Adipocyte (in vitro differentiated cells): Measurements from ENCODE around the gene PLGRKT.
A peak's percentile ranks its signal among the peaks of the same experiment; 100 is the strongest.
"Not testable (repeated sequence)": the region's sequence is repeated elsewhere in the genome, so short reads cannot be mapped to it uniquely, and the experiment has no call there.

ENCODE experiments used
- DNase-seq: peaks from one replicate; pipeline ENCODE4 v3.0.0-alpha.2; 2015; ENCODE audit warnings: low read depth
- H3K27me3 ChIP-seq: replicated peaks from 2 replicates; pipeline ENCODE4 v1.7.0; 2013; ENCODE audit warnings: mild to moderate bottlenecking, low read length, moderate library complexity; ENCODE audit not compliant: control insufficient read depth, insufficient read depth
- H3K36me3 ChIP-seq: 2 replicates; pipeline ENCODE4 v1.7.0; 2013; ENCODE audit warnings: low read length, mild to moderate bottlenecking, moderate library complexity; ENCODE audit not compliant: control insufficient read depth, insufficient read depth, severe bottlenecking
- H3K4me1 ChIP-seq: 2 replicates; pipeline ENCODE4 v1.7.0; 2013; ENCODE audit warnings: mild to moderate bottlenecking, low read length, moderate library complexity; ENCODE audit not compliant: control insufficient read depth, insufficient read depth
- H3K4me3 ChIP-seq: 2 replicates; pipeline ENCODE4 v1.7.0; 2013; ENCODE audit warnings: mild to moderate bottlenecking, low read length, moderate library complexity
- H3K9ac ChIP-seq: 2 replicates; pipeline ENCODE4 v1.7.0; 2013; ENCODE audit warnings: mild to moderate bottlenecking, low read length, moderate library complexity
- H3K9me3 ChIP-seq: 2 replicates; pipeline ENCODE4 v1.7.0; 2013; ENCODE audit warnings: mild to moderate bottlenecking, low read length, moderate library complexity; ENCODE audit not compliant: control insufficient read depth

PLGRKT gene, protein sequence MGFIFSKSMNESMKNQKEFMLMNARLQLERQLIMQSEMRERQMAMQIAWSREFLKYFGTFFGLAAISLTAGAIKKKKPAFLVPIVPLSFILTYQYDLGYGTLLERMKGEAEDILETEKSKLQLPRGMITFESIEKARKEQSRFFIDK

DNA sequence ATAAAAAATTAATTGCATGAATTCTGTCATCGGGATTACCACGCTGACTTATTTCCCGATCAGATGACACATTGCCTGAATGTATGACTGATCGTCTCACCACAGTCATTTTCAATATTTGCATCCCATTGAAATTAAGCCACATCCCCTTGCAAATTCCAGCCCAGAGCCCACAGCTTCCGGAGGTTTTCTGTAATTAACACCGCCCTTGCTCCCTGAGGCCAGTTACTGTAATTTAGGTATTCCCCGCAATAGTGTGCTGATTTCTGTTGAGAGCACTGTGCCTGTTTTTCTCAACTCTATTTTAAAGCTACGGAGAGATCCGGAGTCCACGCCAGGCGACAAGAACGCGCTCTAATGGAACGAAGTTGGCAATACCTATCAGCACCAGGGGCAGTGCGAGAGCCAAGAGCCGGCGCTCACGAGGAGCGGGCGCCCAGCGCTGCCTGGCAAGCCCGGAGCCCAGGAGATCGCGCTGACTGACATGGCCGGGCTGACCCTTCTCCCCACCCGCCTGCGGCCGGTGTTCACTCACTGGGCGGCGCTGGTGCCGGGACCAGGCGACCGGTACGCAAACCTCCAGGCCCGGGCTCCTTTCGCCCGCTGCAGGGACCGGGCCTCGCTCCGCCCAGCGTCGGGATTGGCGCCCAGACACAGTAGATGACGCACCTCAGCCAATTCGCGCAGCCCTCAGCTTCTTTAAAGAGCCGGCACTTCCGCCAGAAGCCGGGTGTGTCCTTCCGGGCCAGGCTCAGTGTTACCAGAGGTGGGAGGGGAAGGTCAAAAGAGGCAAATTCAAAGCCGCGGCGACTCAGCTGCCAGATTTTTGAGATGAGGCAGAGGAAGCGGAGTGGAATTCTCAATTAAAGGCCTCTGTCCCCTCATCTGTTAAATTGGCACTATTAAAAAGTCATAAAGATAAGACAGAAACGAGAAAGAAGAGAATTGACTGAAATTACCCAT lies at the start of gene PLGRKT:
TSS of gene PLGRKT (minus strand) at position 672 of the 963 bp plus-strand sequence. CDS start 5,948 bp downstream, outside the sequence.
- H3K4me3 ChIP-seq, result peak within 1 kb of the TSS; percentile 97
- peaks cover 7% of the 10 kb centered on the region for H3K36me3 ChIP-seq
- H3K4me1 ChIP-seq, result peaks cover 15% of the 10 kb centered on the region
- peak; percentile 98 for DNase-seq
- H3K27me3 ChIP-seq, result no peaks in the 10 kb centered on the region
- H3K9ac ChIP-seq, result peak within 1 kb of the TSS; percentile 98
- H3K9me3 ChIP-seq, result no peaks in the 10 kb centered on the region

DNA sequence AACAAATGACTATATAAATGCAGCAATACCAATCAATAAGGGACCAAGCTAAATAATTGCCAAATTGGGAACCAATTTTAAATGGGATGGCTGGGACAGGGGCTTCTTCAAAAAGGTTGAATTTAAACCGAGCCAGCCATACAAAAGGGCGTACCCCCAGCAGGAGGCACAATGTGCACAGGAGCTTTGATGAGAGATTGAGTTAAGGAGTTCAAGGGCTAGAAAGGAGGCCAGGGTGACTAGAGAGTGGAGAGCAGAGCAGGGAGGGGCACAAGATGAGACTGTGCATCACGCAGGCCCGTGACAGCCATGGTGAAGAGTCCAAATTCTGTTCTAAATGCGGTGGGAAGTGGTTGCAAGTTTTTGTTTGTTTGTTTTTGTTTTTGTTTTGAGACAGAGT lies 49.3 kb upstream of the PLGRKT start:
- no peak overlapping the region for H3K9ac ChIP-seq
- H3K4me1 ChIP-seq, result no peaks in the 10 kb centered on the region
- H3K4me3 ChIP-seq, result no peak overlapping the region
- H3K36me3 ChIP-seq, result no peaks in the 10 kb centered on the region
- H3K9me3 ChIP-seq, result no peaks in the 10 kb centered on the region
- DNase-seq, result no peak
- H3K27me3 ChIP-seq, result no peaks in the 10 kb centered on the region

DNA sequence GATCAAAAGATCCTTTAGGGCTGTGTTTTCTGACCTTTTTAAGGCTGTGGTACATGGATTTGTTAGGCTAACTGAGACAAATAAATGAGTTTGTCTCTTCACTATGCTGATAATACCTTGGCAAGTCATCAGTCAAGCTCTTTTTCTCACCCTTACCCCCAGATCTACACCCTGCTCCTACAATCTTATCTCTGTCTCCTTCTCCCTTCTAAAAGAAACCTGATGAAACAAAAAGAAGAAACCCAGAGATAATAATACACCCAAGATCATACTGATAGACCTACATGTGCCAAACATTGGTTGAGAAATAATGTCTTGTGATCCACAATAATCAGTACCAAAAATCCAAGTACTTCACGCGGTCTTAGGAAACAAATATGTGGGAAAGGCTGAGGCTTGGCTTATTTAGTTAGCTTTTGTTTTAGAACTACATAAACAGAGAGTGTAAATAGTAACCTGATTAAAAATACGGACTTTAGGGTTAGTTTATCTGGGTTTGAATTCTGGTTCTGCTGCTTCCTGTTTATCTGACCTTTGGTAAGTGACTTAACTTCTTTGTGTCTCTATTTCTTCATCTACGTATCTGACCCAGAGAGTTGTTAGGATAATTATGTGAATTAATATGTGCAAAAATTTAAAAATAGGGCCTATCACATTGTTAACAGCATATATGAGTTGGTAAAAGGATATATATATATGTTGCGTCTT lies 47.8 kb upstream of the PLGRKT start:
- no peaks in the 10 kb centered on the region for H3K36me3 ChIP-seq
- no peak overlapping the region for H3K4me3 ChIP-seq
- no peak for DNase-seq
- H3K9me3 ChIP-seq, result no peaks in the 10 kb centered on the region
- H3K9ac ChIP-seq, result no peak overlapping the region
- H3K4me1 ChIP-seq, result no peaks in the 10 kb centered on the region
- H3K27me3 ChIP-seq, result no peaks in the 10 kb centered on the region

DNA sequence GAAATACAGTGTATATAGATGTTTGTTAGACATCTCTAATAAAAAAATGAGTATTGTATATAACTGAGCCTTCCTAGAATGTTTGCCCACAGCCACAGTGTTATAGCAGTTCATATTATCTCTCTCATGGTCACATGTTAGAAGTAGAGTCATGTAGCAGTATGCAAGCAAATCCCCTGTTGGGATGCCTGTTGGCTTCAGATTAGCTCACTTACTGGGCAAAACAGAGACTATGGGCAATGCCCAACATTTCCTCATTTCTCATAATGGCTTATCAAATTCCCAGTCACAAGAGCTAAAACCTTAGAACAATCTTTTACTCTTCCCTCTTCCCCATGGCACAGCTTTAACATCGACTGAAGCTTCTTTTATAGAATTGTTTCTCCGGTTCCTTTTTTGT lies 45.6 kb upstream of the PLGRKT start:
- H3K9ac ChIP-seq, result no peak overlapping the region
- H3K4me3 ChIP-seq, result no peak overlapping the region
- DNase-seq, result no peak
- no peaks in the 10 kb centered on the region for H3K9me3 ChIP-seq
- no peaks in the 10 kb centered on the region for H3K27me3 ChIP-seq
- H3K36me3 ChIP-seq, result no peaks in the 10 kb centered on the region
- peaks cover 4% of the 10 kb centered on the region for H3K4me1 ChIP-seq

DNA sequence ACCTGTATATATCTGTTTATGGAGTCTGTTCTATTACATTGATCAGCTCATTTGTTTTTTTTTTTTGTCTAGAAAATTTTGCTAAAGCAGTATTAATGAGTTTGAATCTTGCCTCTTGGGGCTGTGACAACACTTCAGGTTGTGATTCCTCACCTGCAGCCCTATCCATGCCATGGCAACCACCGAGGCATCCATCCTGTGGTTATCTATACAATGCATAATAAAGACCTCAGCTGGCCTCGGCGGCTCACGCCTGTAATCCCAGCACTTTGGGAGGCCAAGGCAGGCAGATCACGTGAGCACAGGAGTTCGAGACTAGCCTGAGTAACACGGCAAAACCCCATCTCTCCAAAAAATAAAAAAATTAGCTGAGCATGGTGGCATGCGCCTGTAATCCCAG lies 44.5 kb upstream of the PLGRKT start:
- H3K36me3 ChIP-seq, result no peaks in the 10 kb centered on the region
- no peaks in the 10 kb centered on the region for H3K9me3 ChIP-seq
- H3K9ac ChIP-seq, result no peak overlapping the region
- H3K4me1 ChIP-seq, result peaks cover 4% of the 10 kb centered on the region
- no peak for DNase-seq
- H3K27me3 ChIP-seq, result no peaks in the 10 kb centered on the region
- H3K4me3 ChIP-seq, result no peak overlapping the region

DNA sequence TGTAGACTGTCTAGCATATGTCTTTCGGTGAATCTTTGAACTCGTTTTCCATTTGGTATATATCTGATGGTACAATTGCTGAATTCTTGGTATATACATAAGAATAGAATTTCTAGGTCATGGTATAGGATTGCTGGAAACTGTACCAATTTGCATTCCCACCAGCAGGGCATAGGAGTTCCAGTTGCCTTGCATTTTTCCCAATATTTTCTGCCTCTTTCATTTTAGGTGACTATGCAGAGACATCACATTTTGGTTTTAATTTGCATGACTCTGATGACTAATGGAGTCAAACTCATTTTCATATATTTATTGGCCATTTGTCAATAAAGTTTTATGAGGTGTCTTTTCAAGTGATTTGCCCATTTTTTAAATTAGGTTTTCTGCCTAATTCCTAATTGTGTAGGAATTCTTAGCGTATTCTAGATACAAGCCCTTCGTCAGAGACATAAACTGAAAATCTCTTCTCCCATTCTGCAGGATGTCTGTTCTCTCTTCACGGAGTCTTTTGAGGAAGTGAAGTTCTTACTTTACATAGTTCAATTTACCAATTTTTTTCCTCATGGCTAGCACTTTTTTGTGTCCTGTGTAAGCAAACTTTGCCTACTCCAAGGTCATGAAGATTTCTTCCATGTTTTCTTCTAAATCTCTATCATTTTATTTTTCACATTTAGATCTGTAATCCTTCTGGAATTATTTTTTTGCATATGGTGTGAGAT lies 43.8 kb upstream of the PLGRKT start:
- no peaks in the 10 kb centered on the region for H3K27me3 ChIP-seq
- no peak overlapping the region for H3K4me3 ChIP-seq
- no peaks in the 10 kb centered on the region for H3K9me3 ChIP-seq
- DNase-seq, result no peak
- H3K9ac ChIP-seq, result no peak overlapping the region
- peaks cover 4% of the 10 kb centered on the region for H3K4me1 ChIP-seq
- no peaks in the 10 kb centered on the region for H3K36me3 ChIP-seq

DNA sequence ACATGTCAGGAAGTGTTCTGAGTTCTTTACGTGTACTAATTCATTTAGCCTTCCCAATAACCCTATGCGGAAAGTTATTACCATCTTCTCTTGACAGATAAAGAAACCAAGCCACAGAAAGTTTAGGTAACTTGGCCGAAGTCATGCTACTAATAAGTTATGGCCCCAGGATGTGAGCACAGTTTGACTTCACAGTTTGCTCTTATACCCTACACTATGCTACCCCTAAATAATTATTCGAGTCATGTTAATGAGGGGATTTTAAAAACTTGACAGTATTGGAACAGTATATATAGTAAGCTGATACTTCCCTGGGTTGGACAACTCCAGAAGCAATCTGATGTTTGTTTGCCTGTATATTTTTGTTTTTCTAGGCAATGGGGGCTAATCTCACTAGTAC lies 43.2 kb upstream of the PLGRKT start:
- no peak overlapping the region for H3K9ac ChIP-seq
- no peaks in the 10 kb centered on the region for H3K36me3 ChIP-seq
- DNase-seq, result no peak
- peaks cover 4% of the 10 kb centered on the region for H3K4me1 ChIP-seq
- H3K9me3 ChIP-seq, result no peaks in the 10 kb centered on the region
- H3K4me3 ChIP-seq, result no peak overlapping the region
- H3K27me3 ChIP-seq, result no peaks in the 10 kb centered on the region

DNA sequence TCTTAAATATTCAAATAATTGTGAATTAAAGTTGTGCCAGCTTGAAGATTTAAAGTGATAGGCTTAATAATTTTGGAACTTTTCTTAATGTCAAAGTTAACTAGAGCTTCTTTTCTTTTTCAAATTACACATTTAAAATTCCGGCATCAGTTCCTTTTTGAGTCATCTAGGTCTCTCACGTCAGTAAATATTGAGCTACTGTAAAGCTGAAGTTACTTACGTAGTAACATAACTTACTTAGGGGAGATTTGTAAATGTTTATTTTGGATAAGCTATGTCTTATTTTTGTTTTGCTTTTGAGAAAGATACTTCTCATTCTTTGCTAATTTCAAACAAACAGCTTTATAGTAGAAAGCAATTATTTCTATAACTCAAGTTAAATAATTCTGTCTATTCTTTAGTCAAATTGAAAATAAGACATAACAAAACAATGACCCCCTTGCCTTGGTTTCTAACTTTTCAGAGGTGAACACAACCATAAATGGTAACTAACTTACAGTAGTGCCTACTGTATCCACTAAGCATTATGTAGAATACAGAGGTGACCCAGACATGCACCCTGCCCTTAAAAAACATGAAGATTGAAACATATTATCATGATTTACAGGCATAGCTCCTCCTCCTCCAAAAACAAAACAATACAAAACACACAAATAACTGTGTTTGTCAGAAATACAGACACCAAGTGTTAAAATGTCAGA lies 42.4 kb upstream of the PLGRKT start:
- no peaks in the 10 kb centered on the region for H3K36me3 ChIP-seq
- no peak overlapping the region for H3K4me3 ChIP-seq
- no peaks in the 10 kb centered on the region for H3K9me3 ChIP-seq
- peaks cover 4% of the 10 kb centered on the region for H3K4me1 ChIP-seq
- no peaks in the 10 kb centered on the region for H3K27me3 ChIP-seq
- DNase-seq, result no peak
- H3K9ac ChIP-seq, result no peak overlapping the region

DNA sequence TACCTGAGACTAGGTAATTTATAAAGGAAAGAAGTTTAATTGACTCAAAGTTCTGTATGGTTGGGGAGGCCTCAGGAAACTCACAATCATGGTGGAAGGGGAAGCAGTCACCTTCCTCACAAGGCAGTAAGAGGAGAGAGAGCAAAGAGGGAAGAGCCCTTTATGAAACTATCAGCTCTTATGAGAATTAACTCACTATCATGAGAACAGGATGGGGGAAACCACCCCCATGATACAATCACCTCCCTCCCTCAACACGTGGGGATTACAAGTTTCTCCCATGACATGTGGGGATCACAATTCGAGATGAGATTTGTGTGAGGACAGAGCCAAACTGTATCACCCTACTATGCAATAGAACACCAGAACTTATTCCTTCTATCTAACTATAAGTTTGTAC lies 40.5 kb upstream of the PLGRKT start:
- Histone ChIP-seq H3K27me3 (no peaks in the 10 kb centered on the region), H3K9ac (no peak overlapping the region), H3K36me3 (no peaks in the 10 kb centered on the region), H3K4me3 (no peak overlapping the region), H3K4me1 (peaks cover 4% of the 10 kb centered on the region), H3K9me3 (no peaks in the 10 kb centered on the region)
- no peak for DNase-seq

DNA sequence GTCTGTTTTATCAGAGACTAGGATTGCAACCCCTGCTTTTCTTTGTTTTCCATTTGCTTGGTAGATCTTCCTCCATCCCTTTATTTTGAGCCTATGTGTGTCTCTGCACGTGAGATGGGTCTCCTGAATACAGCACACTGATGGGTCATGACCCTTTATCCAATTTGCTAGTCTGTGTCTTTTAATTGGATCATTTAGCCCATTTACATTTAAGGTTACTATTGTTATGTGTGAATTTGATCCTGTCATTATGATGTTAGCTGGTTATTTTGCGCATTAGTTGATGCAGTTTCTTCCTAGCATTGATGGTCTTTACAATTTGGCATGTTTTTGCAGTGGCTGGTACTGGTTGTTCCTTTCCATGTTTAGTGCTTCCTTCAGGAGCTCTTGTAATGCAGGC lies 37.9 kb upstream of the PLGRKT start:
- H3K9ac ChIP-seq, DNase-seq, H3K4me1 ChIP-seq, H3K36me3 ChIP-seq, H3K9me3 ChIP-seq, H3K27me3 ChIP-seq, H3K4me3 ChIP-seq: not testable (repeated sequence)
